Peyer's patch (tissue), 4 donors: ENCODE data around the gene PER3.

Source experiments
- POLR2A ChIP-seq, 2 donors: fragments of 450-650 bp; IDR thresholded peaks; one replicate each; pipeline ENCODE4 v1.5.1; 2017; ENCODE audit warnings: antibody characterized with exemption in 2 of 2, mild to moderate bottlenecking in 2 of 2, moderate library complexity in 2 of 2
- TF ChIP-seq, protein P1 (sequence below), 6 experiments: fragments of 450-650 bp in 4 of 6; fragments of 200-600 bp in 2 of 6; sonication (generic) in 1 of 6; IDR thresholded peaks; one replicate each; pipeline ENCODE4 v1.5.1; 2017 to 2019; ENCODE audit warnings: antibody characterized with exemption in 6 of 6, mild to moderate bottlenecking in 3 of 6, moderate library complexity in 1 of 6

DNA sequence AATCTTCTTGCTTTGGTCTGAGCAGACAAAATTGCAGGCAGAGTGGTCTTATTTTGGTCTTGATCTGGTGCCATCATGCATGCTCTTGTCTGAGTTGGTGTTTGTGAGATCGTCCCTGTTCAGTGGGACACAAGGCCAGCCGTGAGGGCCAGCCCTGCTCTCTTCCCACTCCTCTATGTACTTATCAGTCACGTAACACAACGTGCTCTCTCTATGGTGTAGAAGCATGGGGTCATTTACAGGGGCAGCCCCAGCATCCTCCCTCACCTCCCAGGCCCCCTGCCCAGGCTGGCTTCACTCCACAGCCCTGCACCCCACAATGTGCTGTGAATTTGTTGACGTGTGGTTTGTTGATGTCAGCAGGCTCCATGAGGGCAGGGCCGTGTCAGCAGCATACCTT, 87.0 kb downstream of the PER3 start:
- TF ChIP-seq POLR2A (IDR thresholded peaks at IDR 0.05), result no peak
- TF ChIP-seq, protein P1, sequence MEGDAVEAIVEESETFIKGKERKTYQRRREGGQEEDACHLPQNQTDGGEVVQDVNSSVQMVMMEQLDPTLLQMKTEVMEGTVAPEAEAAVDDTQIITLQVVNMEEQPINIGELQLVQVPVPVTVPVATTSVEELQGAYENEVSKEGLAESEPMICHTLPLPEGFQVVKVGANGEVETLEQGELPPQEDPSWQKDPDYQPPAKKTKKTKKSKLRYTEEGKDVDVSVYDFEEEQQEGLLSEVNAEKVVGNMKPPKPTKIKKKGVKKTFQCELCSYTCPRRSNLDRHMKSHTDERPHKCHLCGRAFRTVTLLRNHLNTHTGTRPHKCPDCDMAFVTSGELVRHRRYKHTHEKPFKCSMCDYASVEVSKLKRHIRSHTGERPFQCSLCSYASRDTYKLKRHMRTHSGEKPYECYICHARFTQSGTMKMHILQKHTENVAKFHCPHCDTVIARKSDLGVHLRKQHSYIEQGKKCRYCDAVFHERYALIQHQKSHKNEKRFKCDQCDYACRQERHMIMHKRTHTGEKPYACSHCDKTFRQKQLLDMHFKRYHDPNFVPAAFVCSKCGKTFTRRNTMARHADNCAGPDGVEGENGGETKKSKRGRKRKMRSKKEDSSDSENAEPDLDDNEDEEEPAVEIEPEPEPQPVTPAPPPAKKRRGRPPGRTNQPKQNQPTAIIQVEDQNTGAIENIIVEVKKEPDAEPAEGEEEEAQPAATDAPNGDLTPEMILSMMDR (IDR thresholded peaks at IDR 0.05), result no peak
